Measurements from ENCODE around the gene CDK8.

The CDK8 gene

GRCh38 chr13:26412936-26413716, 159.2 kb downstream of the CDK8 start:
- TF ChIP-seq CTCF (IDR thresholded peaks at IDR 0.05; ENCODE audit: borderline replicate concordance, insufficient read depth, low read depth, low read length), result no peak
- H3K4me3 ChIP-seq (ENCODE audit: low read depth, low read length), result no peak overlapping the region

GRCh38 chr13:26420282-26420960, 166.5 kb downstream of the CDK8 start:
- H3K4me3 ChIP-seq (ENCODE audit: low read depth, low read length), result no peak overlapping the region
- TF ChIP-seq CTCF (IDR thresholded peaks at IDR 0.05; ENCODE audit: borderline replicate concordance, insufficient read depth, low read depth, low read length), result no peak

- H3K4me3 ChIP-seq (ENCODE audit: low read depth, low read length), result no peak overlapping the region
- no peak for TF ChIP-seq CTCF (IDR thresholded peaks at IDR 0.05; ENCODE audit: borderline replicate concordance, insufficient read depth, low read depth, low read length)
These were observed 168.1 kb downstream of the CDK8 start for GRCh38 chr13:26422036-26422435.

GRCh38 chr13:26423629-26424028, 169.7 kb downstream of the CDK8 start:
- no peak overlapping the region for H3K4me3 ChIP-seq (ENCODE audit: low read depth, low read length)
- TF ChIP-seq CTCF (IDR thresholded peaks at IDR 0.05; ENCODE audit: borderline replicate concordance, insufficient read depth, low read depth, low read length), result no peak

- H3K4me3 ChIP-seq (ENCODE audit: low read depth, low read length), result no peak overlapping the region
- no peak for TF ChIP-seq CTCF (IDR thresholded peaks at IDR 0.05; ENCODE audit: borderline replicate concordance, insufficient read depth, low read depth, low read length)
These were observed 170.3 kb downstream of the CDK8 start for GRCh38 chr13:26424181-26424580.

- no peak overlapping the region for H3K4me3 ChIP-seq (ENCODE audit: low read depth, low read length)
- TF ChIP-seq CTCF (IDR thresholded peaks at IDR 0.05; ENCODE audit: borderline replicate concordance, insufficient read depth, low read depth, low read length), result no peak
These were observed 171.8 kb downstream of the CDK8 start for GRCh38 chr13:26425443-26426358.

All from GM12875 (cell line).